ENCODE data around the gene PRMT3. TPM values are rescaled to one million over a fixed set of nuclear protein-coding genes. Genes with fewer than 3 reads are reported as not detected.

Gene PRMT3
- total RNA-seq, 1 donor from 2014 or later: 17.7 TPM

DNA sequence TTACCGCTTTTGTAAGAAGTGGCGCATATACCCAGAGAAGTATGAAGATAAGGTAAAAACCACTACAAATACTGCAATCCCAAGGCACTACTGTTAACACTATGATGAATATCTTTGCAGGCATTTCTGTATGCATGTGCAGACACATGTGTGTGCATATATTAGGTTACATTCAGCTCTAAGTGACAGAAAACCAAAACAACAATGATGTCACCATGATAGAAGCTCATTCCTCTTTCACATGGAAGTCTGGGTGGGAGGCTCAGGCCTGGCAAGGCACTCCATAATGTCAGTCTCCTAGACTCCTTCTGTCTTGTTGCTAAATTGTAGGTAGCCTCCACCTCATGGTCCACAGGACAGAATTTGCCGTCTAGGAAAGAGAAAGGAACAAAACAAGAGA, 148.8 kb downstream of the PRMT3 start:
- H3K4me1 ChIP-seq: no peaks in the 10 kb centered on the region
- no peaks in the 10 kb centered on the region for H3K36me3 ChIP-seq
- no peaks in the 10 kb centered on the region for H3K9me3 ChIP-seq
- no peak overlapping the region for H3K27ac ChIP-seq
- intact Hi-C loops (cut with DNase I): no loop called here
- TF ChIP-seq POLR2AphosphoS5 (IDR thresholded peaks at IDR 0.05; ENCODE audit: insufficient read depth in 1 of 2, low read depth in 1 of 2) (no peak), POLR2A (IDR thresholded peaks at IDR 0.05) (no peak)
- TF ChIP-seq, protein P1, sequence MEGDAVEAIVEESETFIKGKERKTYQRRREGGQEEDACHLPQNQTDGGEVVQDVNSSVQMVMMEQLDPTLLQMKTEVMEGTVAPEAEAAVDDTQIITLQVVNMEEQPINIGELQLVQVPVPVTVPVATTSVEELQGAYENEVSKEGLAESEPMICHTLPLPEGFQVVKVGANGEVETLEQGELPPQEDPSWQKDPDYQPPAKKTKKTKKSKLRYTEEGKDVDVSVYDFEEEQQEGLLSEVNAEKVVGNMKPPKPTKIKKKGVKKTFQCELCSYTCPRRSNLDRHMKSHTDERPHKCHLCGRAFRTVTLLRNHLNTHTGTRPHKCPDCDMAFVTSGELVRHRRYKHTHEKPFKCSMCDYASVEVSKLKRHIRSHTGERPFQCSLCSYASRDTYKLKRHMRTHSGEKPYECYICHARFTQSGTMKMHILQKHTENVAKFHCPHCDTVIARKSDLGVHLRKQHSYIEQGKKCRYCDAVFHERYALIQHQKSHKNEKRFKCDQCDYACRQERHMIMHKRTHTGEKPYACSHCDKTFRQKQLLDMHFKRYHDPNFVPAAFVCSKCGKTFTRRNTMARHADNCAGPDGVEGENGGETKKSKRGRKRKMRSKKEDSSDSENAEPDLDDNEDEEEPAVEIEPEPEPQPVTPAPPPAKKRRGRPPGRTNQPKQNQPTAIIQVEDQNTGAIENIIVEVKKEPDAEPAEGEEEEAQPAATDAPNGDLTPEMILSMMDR (IDR thresholded peaks at IDR 0.05): no peak
- no peak for DNase-seq (ENCODE audit: extremely low spot score in 2 of 2)
- no peaks in the 10 kb centered on the region for H3K27me3 ChIP-seq
- H3K4me3 ChIP-seq: no peak overlapping the region

DNA sequence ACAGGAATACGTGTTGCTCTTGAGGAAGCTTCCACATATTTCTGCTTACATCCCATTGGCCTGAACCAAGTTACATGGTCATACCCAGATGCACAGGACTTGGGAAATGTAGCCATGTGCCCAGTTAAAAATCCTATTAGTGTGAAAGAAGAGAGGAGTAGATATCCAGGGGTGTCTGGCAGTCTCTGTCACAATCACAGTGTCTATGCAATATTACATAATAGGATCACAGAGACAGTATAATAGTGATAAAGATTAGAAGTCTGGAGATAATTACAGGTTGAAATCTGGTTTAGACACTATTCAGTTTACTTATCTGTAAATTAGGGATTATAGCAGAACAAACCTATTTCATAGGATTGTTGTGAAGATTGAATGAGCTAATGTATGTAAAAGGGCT, 149.3 kb downstream of the PRMT3 start:
- intact Hi-C loops (cut with DNase I): no loop called here

DNA sequence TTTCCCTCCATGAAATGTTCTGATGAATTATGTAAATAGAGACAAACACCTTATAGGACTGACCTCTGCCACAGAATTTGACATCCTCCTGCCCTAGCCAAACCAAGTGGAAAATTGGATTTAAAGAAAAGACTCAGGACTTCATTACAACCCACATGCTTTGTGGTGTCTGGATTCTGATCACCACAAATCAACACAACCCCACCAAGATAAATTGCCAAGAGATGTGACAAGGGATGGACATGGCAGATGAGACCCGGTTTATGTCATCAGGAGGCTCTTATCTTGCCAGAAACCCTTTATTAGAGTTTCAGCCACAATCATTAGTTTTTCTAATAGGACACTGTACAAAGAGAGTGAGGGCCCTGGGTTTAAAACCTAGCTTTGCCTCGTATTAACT, 154.0 kb downstream of the PRMT3 start:
- TF ChIP-seq, protein P1 (IDR thresholded peaks at IDR 0.05): no peak
- no peak for TF ChIP-seq POLR2A (IDR thresholded peaks at IDR 0.05)
- no peak for TF ChIP-seq POLR2AphosphoS5 (IDR thresholded peaks at IDR 0.05; ENCODE audit: insufficient read depth in 1 of 2, low read depth in 1 of 2)
- no peak overlapping the region for H3K27ac ChIP-seq
- intact Hi-C loops (cut with DNase I): no loop called here
- no peaks in the 10 kb centered on the region for H3K9me3 ChIP-seq
- no peaks in the 10 kb centered on the region for H3K36me3 ChIP-seq
- H3K4me1 ChIP-seq: no peaks in the 10 kb centered on the region
- H3K27me3 ChIP-seq: no peaks in the 10 kb centered on the region
- no peak for DNase-seq (ENCODE audit: extremely low spot score in 2 of 2)
- no peak overlapping the region for H3K4me3 ChIP-seq

More for the DNA sequence above, 149.3 kb downstream of the PRMT3 start:
- TF ChIP-seq, protein P1 (IDR thresholded peaks at IDR 0.05): no peak
- TF ChIP-seq POLR2A (IDR thresholded peaks at IDR 0.05): no peak
- no peak for TF ChIP-seq POLR2AphosphoS5 (IDR thresholded peaks at IDR 0.05; ENCODE audit: insufficient read depth in 1 of 2, low read depth in 1 of 2)
- DNase-seq (ENCODE audit: extremely low spot score in 2 of 2): no peak
- Histone ChIP-seq H3K27me3 (no peaks in the 10 kb centered on the region), H3K4me1 (no peaks in the 10 kb centered on the region), H3K4me3 (no peak overlapping the region), H3K36me3 (no peaks in the 10 kb centered on the region), H3K27ac (no peak overlapping the region), H3K9me3 (no peaks in the 10 kb centered on the region)

DNA sequence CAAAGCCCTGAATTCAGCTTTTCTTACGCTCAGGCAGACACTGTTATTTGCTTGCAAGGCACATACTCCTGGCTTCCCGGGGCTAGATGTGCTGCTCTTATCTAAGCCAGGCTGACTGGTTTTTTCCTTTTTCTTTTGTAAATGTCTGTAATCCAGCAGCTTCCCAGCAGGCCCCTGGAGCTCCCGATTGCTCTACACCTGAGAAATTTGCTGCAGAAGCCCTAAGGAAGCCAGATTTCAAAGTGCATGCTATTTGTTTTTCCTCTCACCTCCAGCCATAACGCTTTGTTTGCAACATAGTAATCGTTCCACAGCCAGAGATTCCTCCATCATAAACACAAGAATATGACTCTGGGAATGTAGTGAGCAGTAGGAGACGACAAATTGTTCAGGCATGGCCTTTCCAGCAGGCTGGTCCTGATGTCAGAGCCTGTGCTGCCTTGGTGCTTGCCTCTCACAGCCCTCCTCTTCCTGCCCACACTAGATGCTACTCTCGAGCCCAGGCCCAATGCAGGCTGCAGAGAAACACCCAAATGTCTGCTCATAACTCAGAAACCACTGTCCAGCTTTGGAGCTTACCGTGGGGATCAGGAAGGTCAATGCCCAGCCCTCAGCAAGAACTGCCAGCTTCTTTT, 157.2 kb downstream of the PRMT3 start:
- H3K36me3 ChIP-seq: no peaks in the 10 kb centered on the region
- no peak overlapping the region for H3K4me3 ChIP-seq
- intact Hi-C loops (cut with DNase I): no loop called here
- H3K27me3 ChIP-seq: no peaks in the 10 kb centered on the region
- DNase-seq (ENCODE audit: extremely low spot score in 2 of 2): no peak
- no peak overlapping the region for H3K27ac ChIP-seq
- no peaks in the 10 kb centered on the region for H3K9me3 ChIP-seq
- no peaks in the 10 kb centered on the region for H3K4me1 ChIP-seq
- TF ChIP-seq, protein P1 (IDR thresholded peaks at IDR 0.05): no peak
- no peak for TF ChIP-seq POLR2A (IDR thresholded peaks at IDR 0.05)

DNA sequence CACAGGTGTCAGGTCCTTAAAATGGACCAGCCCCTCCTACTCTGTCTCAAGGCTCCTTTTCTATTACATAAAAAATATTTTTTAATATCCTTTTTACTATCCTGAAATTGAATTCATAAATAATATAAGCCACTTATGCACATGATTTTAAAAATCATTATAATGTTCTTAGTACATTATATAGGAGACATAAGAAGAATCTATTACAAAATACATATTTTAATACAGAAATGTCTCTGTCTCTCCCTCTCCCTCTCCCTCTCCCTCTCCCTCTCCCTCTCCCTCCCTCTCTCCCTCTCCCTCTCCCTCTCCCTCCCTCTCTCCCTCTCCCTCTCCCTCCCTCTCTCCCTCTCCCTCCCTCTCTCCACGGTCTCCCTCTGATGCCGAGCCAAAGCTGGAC, 159.9 kb downstream of the PRMT3 start:
- no peaks in the 10 kb centered on the region for H3K4me1 ChIP-seq
- no peaks in the 10 kb centered on the region for H3K36me3 ChIP-seq
- intact Hi-C loops (cut with DNase I): no loop called here
- TF ChIP-seq POLR2AphosphoS5 (IDR thresholded peaks at IDR 0.05; ENCODE audit: insufficient read depth in 1 of 2, low read depth in 1 of 2) (no peak), POLR2A (IDR thresholded peaks at IDR 0.05) (no peak)
- TF ChIP-seq, protein P1 (IDR thresholded peaks at IDR 0.05): no peak
- H3K9me3 ChIP-seq: no peaks in the 10 kb centered on the region
- H3K4me3 ChIP-seq: no peak overlapping the region
- no peaks in the 10 kb centered on the region for H3K27me3 ChIP-seq
- no peak overlapping the region for H3K27ac ChIP-seq
- no peak for DNase-seq (ENCODE audit: extremely low spot score in 2 of 2)
